ENCODE data around the gene PLCB1.
A peak's percentile ranks its signal among the peaks of the same experiment; 100 is the strongest.

The PLCB1 gene

GRCh38 chr20:8215361-8215781, 83.3 kb downstream of the PLCB1 start:
- DNase-seq = no peak

- DNase-seq = no peak
These were observed 84.5 kb downstream of the PLCB1 start for GRCh38 chr20:8216375-8217200.

GRCh38 chr20:8218861-8219260, 86.8 kb downstream of the PLCB1 start:
- no peak for DNase-seq

GRCh38 chr20:8219403-8219802, 87.3 kb downstream of the PLCB1 start:
- DNase-seq = no peak

GRCh38 chr20:8220716-8221115, 88.7 kb downstream of the PLCB1 start:
- no peak for DNase-seq

GRCh38 chr20:8221887-8222419, 89.9 kb downstream of the PLCB1 start:
- no peak for DNase-seq

GRCh38 chr20:8223091-8223870, 91.2 kb downstream of the PLCB1 start:
- DNase-seq = no peak

- no peak for DNase-seq
These were observed 93.6 kb downstream of the PLCB1 start for GRCh38 chr20:8225658-8226057.

GRCh38 chr20:8226106-8226505, 94.0 kb downstream of the PLCB1 start:
- no peak for DNase-seq

- DNase-seq = no peak
These were observed 95.2 kb downstream of the PLCB1 start for GRCh38 chr20:8227293-8227692.

- DNase-seq = no peak
These were observed 96.2 kb downstream of the PLCB1 start for GRCh38 chr20:8228315-8228714.

- DNase-seq = no peak
These were observed 97.0 kb downstream of the PLCB1 start for GRCh38 chr20:8229090-8229489.

- DNase-seq = no peak
These were observed 99.0 kb downstream of the PLCB1 start for GRCh38 chr20:8231038-8231437.

GRCh38 chr20:8232332-8232731, 100.3 kb downstream of the PLCB1 start:
- DNase-seq = no peak

GRCh38 chr20:8234580-8234979, 102.5 kb downstream of the PLCB1 start:
- no peak for DNase-seq

GRCh38 chr20:8242066-8242465, 110.0 kb downstream of the PLCB1 start:
- no peak for DNase-seq

GRCh38 chr20:8242827-8243724, 111.0 kb downstream of the PLCB1 start:
- DNase-seq = no peak

GRCh38 chr20:8244637-8245036, 112.6 kb downstream of the PLCB1 start:
- DNase-seq = peak; percentile 21

GRCh38 chr20:8246153-8246552, 114.1 kb downstream of the PLCB1 start:
- DNase-seq = peak; percentile 44

GRCh38 chr20:8246716-8247115, 114.7 kb downstream of the PLCB1 start:
- no peak for DNase-seq

- no peak for DNase-seq
These were observed 116.0 kb downstream of the PLCB1 start for GRCh38 chr20:8248051-8248450.

- DNase-seq = no peak
These were observed 117.6 kb downstream of the PLCB1 start for GRCh38 chr20:8249634-8250033.

All from NCI-H2171 treated with DMSO at 0.1 percent for 48 hours (cell line).